ENCODE measurements around the gene KCTD1.

- TF ChIP-seq ZNF384 (IDR thresholded peaks at IDR 0.05) (no peak), PKNOX1 (IDR thresholded peaks at IDR 0.05) (no peak), SP1 (IDR thresholded peaks at IDR 0.05) (no peak), FOXK2 (IDR thresholded peaks at IDR 0.05) (no peak), TARDBP (IDR thresholded peaks at IDR 0.05) (no peak), LEF1 (IDR thresholded peaks at IDR 0.05; ENCODE audit: borderline replicate concordance) (no peak), BHLHE40 (IDR thresholded peaks at IDR 0.05; ENCODE audit: borderline replicate concordance) (no peak), L3MBTL2 (conservative IDR thresholded peaks at IDR 0.05) (no peak), ELF4 (IDR thresholded peaks at IDR 0.05) (no peak)
Observed at GRCh38 chr18:26538524-26538923, 9.8 kb downstream of the KCTD1 start.
